SK-N-MC (cell line): ENCODE data around the gene KLRK1.
A peak's percentile ranks its signal among the peaks of the same experiment; 100 is the strongest.
"Not testable (repeated sequence)": the region's sequence is repeated elsewhere in the genome, so short reads cannot be mapped to it uniquely, and the experiment has no call there.

Experiments
- DNase-seq: peaks from one replicate; pipeline ENCODE4 v3.0.0-alpha.2; 2011; ENCODE audit warnings: low read depth, low spot score
- H3K27ac ChIP-seq: fragments of 200-600 bp; sonication (generic); 2 replicates; pipeline ENCODE4 v1.5.1; 2016; ENCODE audit warnings: mixed run types
- H3K36me3 ChIP-seq: fragments of 200-600 bp; sonication (generic); 2 replicates; pipeline ENCODE4 v1.6.1; 2017; ENCODE audit warnings: antibody characterized with exemption, low read length, mixed read lengths; ENCODE audit not compliant: insufficient read depth
- H3K4me3 ChIP-seq: fragments of 200-600 bp; sonication (generic); 2 replicates; pipeline ENCODE4 v1.5.1; 2016
- H3K9ac ChIP-seq: fragments of 200-600 bp; sonication (generic); 2 replicates; pipeline ENCODE4 v1.8.0; 2017; ENCODE audit warnings: mixed run types, mixed read lengths; ENCODE audit not compliant: insufficient read length
- H3K9me3 ChIP-seq: fragments of 200-600 bp; sonication (generic); 2 replicates; pipeline ENCODE4 v1.6.1; 2017; ENCODE audit warnings: low read depth, mild to moderate bottlenecking, antibody characterized with exemption, low read length, moderate library complexity, mixed read lengths
- EZH2 ChIP-seq: fragments of 200-600 bp; sonication (generic); IDR thresholded peaks from one replicate; pipeline ENCODE4 v1.6.1; 2017; ENCODE audit warnings: antibody characterized with exemption
- FOXP2 ChIP-seq: optimal IDR thresholded peaks from 2 replicates; pipeline ENCODE3; 2011; ENCODE audit warnings: mild to moderate bottlenecking, moderate library complexity; ENCODE audit not compliant: insufficient read depth; ENCODE audit errors: extremely low read length, control extremely low read depth
- POLR2AphosphoS5 ChIP-seq: IDR thresholded peaks from 2 replicates; pipeline ENCODE4 v1.6.1; 2012; ENCODE audit warnings: mild to moderate bottlenecking, low read depth, low read length, borderline replicate concordance

The KLRK1 gene

DNA sequence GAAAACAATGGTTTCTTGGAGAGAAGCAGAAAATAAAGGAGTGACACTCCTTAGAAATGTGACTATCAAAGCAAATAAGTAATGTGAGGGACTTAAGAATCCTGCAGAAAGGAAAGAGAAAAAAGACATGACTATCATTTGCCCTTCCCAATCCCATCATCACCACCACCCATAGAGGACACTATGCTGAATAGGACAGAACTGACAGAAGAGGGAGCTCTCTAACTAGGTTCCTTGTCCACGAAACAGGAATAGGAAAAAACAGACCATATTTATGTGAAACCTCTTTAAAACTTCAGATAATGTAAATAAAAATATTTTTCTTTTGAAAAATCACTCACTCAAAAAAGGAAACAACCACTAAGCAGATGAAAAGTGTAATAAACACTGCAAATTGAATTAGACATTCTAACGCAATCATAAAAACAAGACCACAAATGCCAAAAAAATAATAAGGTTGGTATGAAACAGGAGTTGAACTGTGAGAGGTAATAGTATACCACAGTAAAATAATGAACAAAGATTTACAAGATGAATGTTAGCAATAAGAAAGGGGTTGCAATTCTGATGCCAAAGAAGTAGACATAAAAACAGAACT lies 58.1 kb downstream of the KLRK1 start:
- DNase-seq, result peak; percentile 16
- TF ChIP-seq FOXP2 (no peak), EZH2 (no peak), POLR2AphosphoS5 (no peak)
- Histone ChIP-seq H3K36me3 (no peaks in the 10 kb centered on the region), H3K4me3 (no peak overlapping the region), H3K9me3 (no peaks in the 10 kb centered on the region), H3K27ac (no peak overlapping the region), H3K9ac (no peak overlapping the region)

- DNase-seq, H3K27ac ChIP-seq, H3K9me3 ChIP-seq, H3K4me3 ChIP-seq, H3K9ac ChIP-seq, H3K36me3 ChIP-seq: not testable (repeated sequence)
Measured at GRCh38 chr12:10328691-10329090, 61.1 kb downstream of the KLRK1 start.
